HT1080 (cell line): ENCODE data around the gene F2RL3. TPM values are rescaled to one million over a fixed set of nuclear protein-coding genes. Genes with fewer than 3 reads are reported as not detected.
A peak's percentile ranks its signal among the peaks of the same experiment; 100 is the strongest.

Experiments
- DNase-seq: peaks from one replicate; pipeline ENCODE4 v3.0.0-alpha.2; 2015; ENCODE audit warnings: low read depth
- total RNA-seq: library from RNA; depleted of rRNA; stranded (reverse); fragments of >200 nt; shearing (Covaris generic); gene quantifications from 2 replicates; pipeline ENCODE4 v1.2.3, GENCODE V29; 2014

F2RL3 gene
- total RNA-seq, 1 experiment from 2014 or later, result not detected

- DNase-seq, result no peak
Measured at GRCh38 chr19:16892868-16893685, 4.3 kb downstream of the F2RL3 start.

- no peak for DNase-seq
Measured at GRCh38 chr19:16893686-16893989, 4.8 kb downstream of the F2RL3 start.

- no peak for DNase-seq
Measured at GRCh38 chr19:16894080-16894479, 5.3 kb downstream of the F2RL3 start.

- no peak for DNase-seq
Measured at GRCh38 chr19:16895467-16896145, 6.8 kb downstream of the F2RL3 start.

- DNase-seq, result no peak
Measured at GRCh38 chr19:16896146-16897028, 7.6 kb downstream of the F2RL3 start.

GRCh38 chr19:16897029-16897855 lies 8.4 kb downstream of the F2RL3 start:
- DNase-seq, result no peak

- no peak for DNase-seq
Measured at GRCh38 chr19:16897856-16898161, 9.0 kb downstream of the F2RL3 start.

- DNase-seq, result no peak
Measured at GRCh38 chr19:16898361-16899015, 9.7 kb downstream of the F2RL3 start.

- peak; percentile 51 for DNase-seq
Measured at GRCh38 chr19:16899566-16900075, 10.8 kb downstream of the F2RL3 start.

GRCh38 chr19:16901491-16902175 lies 12.8 kb downstream of the F2RL3 start:
- no peak for DNase-seq

- no peak for DNase-seq
Measured at GRCh38 chr19:16902545-16902944, 13.7 kb downstream of the F2RL3 start.

GRCh38 chr19:16903347-16903746 lies 14.5 kb downstream of the F2RL3 start:
- DNase-seq, result no peak

GRCh38 chr19:16904599-16904998 lies 15.8 kb downstream of the F2RL3 start:
- no peak for DNase-seq

- DNase-seq, result no peak
Measured at GRCh38 chr19:16908759-16909158, 20.0 kb downstream of the F2RL3 start.

- no peak for DNase-seq
Measured at GRCh38 chr19:16911046-16911445, 22.2 kb downstream of the F2RL3 start.

GRCh38 chr19:16912780-16913179 lies 24.0 kb downstream of the F2RL3 start:
- DNase-seq, result no peak

GRCh38 chr19:16914421-16914820 lies 25.6 kb downstream of the F2RL3 start:
- no peak for DNase-seq

- DNase-seq, result no peak
Measured at GRCh38 chr19:16915135-16915534, 26.3 kb downstream of the F2RL3 start.

GRCh38 chr19:16915734-16916133 lies 26.9 kb downstream of the F2RL3 start:
- DNase-seq, result no peak

- no peak for DNase-seq
Measured at GRCh38 chr19:16917401-16917800, 28.6 kb downstream of the F2RL3 start.
